Erythroblast (primary cell): ENCODE measurements around the gene ACER1.

ENCODE experiments used
- GATA1 ChIP-seq: IDR thresholded peaks from 2 replicates; pipeline ENCODE4 v1.6.1; 2011; ENCODE audit warnings: low read depth, mild to moderate bottlenecking, control low read depth, low read length, moderate library complexity
- POLR2A ChIP-seq: IDR thresholded peaks from 2 replicates; pipeline ENCODE4 v1.6.1; 2011; ENCODE audit warnings: mild to moderate bottlenecking, low read length

DNA sequence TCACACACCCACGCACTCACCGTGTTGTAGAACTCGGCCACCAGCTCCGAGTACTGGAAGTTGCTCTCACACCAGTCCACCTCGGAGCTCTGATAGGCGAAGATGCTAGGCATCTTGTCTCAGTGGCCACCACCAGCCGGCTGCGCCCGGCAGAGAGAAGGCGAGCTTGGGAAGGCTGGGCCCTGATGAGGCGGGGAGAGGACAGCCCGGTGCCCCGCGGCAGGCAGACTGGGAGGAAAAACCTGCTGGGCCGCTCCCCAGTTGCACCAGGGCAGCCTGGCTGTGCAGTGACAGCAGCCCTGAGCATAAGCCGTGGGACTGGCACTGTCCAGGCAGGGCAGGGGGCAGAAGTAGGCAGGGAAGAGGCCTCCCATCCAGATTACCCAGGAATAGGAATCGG, at the start of gene ACER1:
- TF ChIP-seq POLR2A (no peak), GATA1 (no peak)
